WTC11 (cell line): ENCODE results near the gene JTB. TPM values are rescaled to one million over a fixed set of nuclear protein-coding genes. Genes with fewer than 3 reads are reported as not detected.

ENCODE experiments used
- ATAC-seq: fragments of 200-7000 bp; cut with Tn5 transposase; 2 replicates; pipeline ENCODE4 v1.10.0; 2021; ENCODE audit warnings: mild to moderate bottlenecking, moderate library complexity
- CTCF ChIA-PET: fragments of 300-600 bp; sonication (Branson Sonifier 250); formaldehyde crosslinking; loops from one replicate; lab custom pipeline; 2021; ENCODE audit warnings: antibody characterized with exemption; lab: Charles Lee
- POLR2A ChIA-PET: fragments of 350-600 bp; sonication (Branson Sonifier 250); formaldehyde crosslinking; loops from one replicate; lab custom pipeline; 2021; ENCODE audit warnings: antibody characterized with exemption; lab: Charles Lee
- DNase-seq: peaks from one replicate; pipeline ENCODE4 v3.0.0; 2021; ENCODE audit warnings: low spot score
- H3K27ac Mint-ChIP-seq: 2 replicates; pipeline ENCODE4 v1.8.0; 2021; ENCODE audit warnings: mixed read lengths
- H3K27me3 Mint-ChIP-seq: 2 replicates; pipeline ENCODE4 v1.8.0; 2021; ENCODE audit warnings: low read depth, mild to moderate bottlenecking, moderate library complexity, mixed read lengths
- H3K36me3 Mint-ChIP-seq: 2 replicates; pipeline ENCODE4 v1.8.0; 2021; ENCODE audit warnings: mixed read lengths
- H3K4me1 Mint-ChIP-seq: 2 replicates; pipeline ENCODE4 v1.8.0; 2022; ENCODE audit warnings: mixed read lengths
- H3K4me3 Mint-ChIP-seq: 2 replicates; pipeline ENCODE4 v1.8.0; 2021; ENCODE audit warnings: mild to moderate bottlenecking, moderate library complexity, mixed read lengths
- H3K9me3 Mint-ChIP-seq: 2 replicates; pipeline ENCODE4 v1.8.0; 2021; ENCODE audit warnings: mixed read lengths
- CREB1 ChIP-seq: sonication (generic); formaldehyde crosslinking; IDR thresholded peaks from 2 replicates; pipeline ENCODE4 v1.8.0; 2023; ENCODE audit warnings: mild to moderate bottlenecking, missing genetic modification reagents
- CREM ChIP-seq: sonication (generic); formaldehyde crosslinking; IDR thresholded peaks from 2 replicates; pipeline ENCODE4 v1.8.1; 2022; ENCODE audit warnings: mild to moderate bottlenecking, missing genetic modification reagents, moderate library complexity
- ELF4 ChIP-seq: sonication (generic); formaldehyde crosslinking; IDR thresholded peaks from 2 replicates; pipeline ENCODE4 v1.8.1; 2022; ENCODE audit warnings: low read depth, mild to moderate bottlenecking, moderate library complexity, missing genetic modification reagents
- EMX1 ChIP-seq: fragments of 250-450 bp; sonication (Bioruptor Pico); IDR thresholded peaks from 2 replicates; pipeline ENCODE4 v1.8.0; 2021; ENCODE audit warnings: mild to moderate bottlenecking
- ESRRA ChIP-seq: sonication (generic); formaldehyde crosslinking; IDR thresholded peaks from 2 replicates; pipeline ENCODE4 v1.8.1; 2022; ENCODE audit warnings: mild to moderate bottlenecking, missing genetic modification reagents, borderline replicate concordance
- ETV6 ChIP-seq: sonication (generic); formaldehyde crosslinking; IDR thresholded peaks from 2 replicates; pipeline ENCODE4 v1.8.1; 2022; ENCODE audit warnings: mild to moderate bottlenecking, missing genetic modification reagents
- MYBL2 ChIP-seq: sonication (generic); formaldehyde crosslinking; IDR thresholded peaks from 2 replicates; pipeline ENCODE4 v1.8.1; 2023; ENCODE audit warnings: mild to moderate bottlenecking, moderate library complexity, missing genetic modification reagents
- NFE2L1 ChIP-seq: sonication (generic); formaldehyde crosslinking; IDR thresholded peaks from 2 replicates; pipeline ENCODE4 v1.8.1; 2023; ENCODE audit warnings: missing genetic modification reagents
- OVOL2 ChIP-seq: fragments of 250-450 bp; sonication (Bioruptor Pico); IDR thresholded peaks from 2 replicates; pipeline ENCODE4 v1.9.0; 2021; ENCODE audit warnings: mild to moderate bottlenecking, borderline replicate concordance
- PRRX2 ChIP-seq: fragments of 250-450 bp; sonication (Bioruptor Pico); IDR thresholded peaks from 2 replicates; pipeline ENCODE4 v1.8.0; 2021; ENCODE audit warnings: mild to moderate bottlenecking
- RORB ChIP-seq: fragments of 250-450 bp; sonication (Bioruptor Pico); IDR thresholded peaks from 2 replicates; pipeline ENCODE4 v1.9.0; 2021; ENCODE audit warnings: mild to moderate bottlenecking
- SMAD3 ChIP-seq: sonication (generic); formaldehyde crosslinking; IDR thresholded peaks from 2 replicates; pipeline ENCODE4 v1.8.0; 2022; ENCODE audit warnings: missing genetic modification reagents, mild to moderate bottlenecking, borderline replicate concordance
- SMAD4 ChIP-seq: sonication (generic); formaldehyde crosslinking; IDR thresholded peaks from 2 replicates; pipeline ENCODE4 v1.8.0; 2022; ENCODE audit warnings: mild to moderate bottlenecking, missing genetic modification reagents
- TEAD1 ChIP-seq: sonication (generic); formaldehyde crosslinking; IDR thresholded peaks from 2 replicates; pipeline ENCODE4 v1.8.0; 2022; ENCODE audit warnings: mild to moderate bottlenecking, missing genetic modification reagents
- TP53 ChIP-seq: sonication (generic); formaldehyde crosslinking; IDR thresholded peaks from 2 replicates; pipeline ENCODE4 v1.8.1; 2023; ENCODE audit warnings: mild to moderate bottlenecking, missing genetic modification reagents
- ZNF121 ChIP-seq: sonication (generic); formaldehyde crosslinking; IDR thresholded peaks from 2 replicates; pipeline ENCODE4 v1.8.0; 2023; ENCODE audit warnings: missing genetic modification reagents
- ZNF219 ChIP-seq: sonication (generic); formaldehyde crosslinking; IDR thresholded peaks from 2 replicates; pipeline ENCODE4 v1.8.0; 2023; ENCODE audit warnings: missing genetic modification reagents, mild to moderate bottlenecking, borderline replicate concordance
- ZNF317 ChIP-seq: sonication (generic); formaldehyde crosslinking; IDR thresholded peaks from 2 replicates; pipeline ENCODE4 v1.8.1; 2023; ENCODE audit warnings: low read depth, mild to moderate bottlenecking, moderate library complexity, missing genetic modification reagents, borderline replicate concordance
- total RNA-seq: library from RNA; stranded (reverse); gene quantifications from 3 replicates; pipeline ENCODE4 v1.2.3, GENCODE V29; 2021
- TF ChIP-seq, protein P1 (sequence below): sonication (generic); formaldehyde crosslinking; IDR thresholded peaks from 2 replicates; pipeline ENCODE4 v1.8.1; 2023; ENCODE audit warnings: mild to moderate bottlenecking, missing genetic modification reagents
- TF ChIP-seq, protein P2 (sequence below): sonication (generic); formaldehyde crosslinking; IDR thresholded peaks from 2 replicates; pipeline ENCODE4 v1.8.1; 2023; ENCODE audit warnings: mild to moderate bottlenecking, missing genetic modification reagents, moderate library complexity

Gene JTB
- total RNA-seq, 1 experiment from 2014 or later, result 90.3 TPM

DNA sequence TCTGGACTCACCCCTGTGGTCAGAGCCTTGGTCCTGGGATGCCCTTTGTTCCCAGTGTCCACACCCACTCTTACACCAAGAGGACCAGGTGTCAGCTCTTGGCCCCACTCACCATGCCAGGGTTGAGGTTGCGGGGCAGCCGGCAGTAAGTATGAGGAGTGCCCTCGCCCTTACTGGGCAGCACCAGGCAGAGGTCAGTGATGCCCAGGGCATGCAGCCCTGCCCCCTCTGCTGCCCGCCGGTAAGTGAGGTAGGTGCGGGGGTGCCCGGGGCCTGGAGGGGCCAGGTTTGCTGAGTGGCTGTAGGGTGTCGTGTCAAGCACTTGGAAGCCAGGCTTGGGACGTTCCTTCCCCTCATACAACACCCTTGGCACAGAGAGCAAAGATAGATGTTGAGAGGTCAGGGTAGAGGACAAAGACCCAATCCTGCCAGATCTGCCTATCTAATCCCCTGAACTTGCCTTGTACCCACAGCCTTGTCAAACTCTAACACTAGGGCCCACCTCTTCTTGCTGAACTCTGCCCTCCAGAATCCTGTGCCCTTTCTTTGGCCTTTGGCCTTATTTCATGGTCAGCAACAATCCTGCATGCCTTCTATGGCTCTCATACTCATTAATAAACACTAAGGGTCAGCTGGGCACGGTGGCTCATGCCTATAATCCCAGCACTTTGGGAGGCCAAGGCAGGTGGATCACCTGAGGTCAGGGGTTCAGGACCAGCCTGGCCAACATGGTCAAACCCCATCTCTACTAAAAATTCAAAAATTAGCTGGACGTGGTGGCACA is 34.5 kb downstream of the JTB start:
- DNase-seq (no peak), ATAC-seq (no peak)
- CTCF ChIA-PET, result interaction anchor here (0.7 to 1.3 kb wide), 2 partner anchors 13 to 145 kb away, joined by 3 to 4 read pairs; no protein-coding TSS in a partner anchor
- Mint-ChIP-seq H3K4me3 (no peak overlapping the region), H3K9me3 (no peaks in the 10 kb centered on the region), H3K27me3 (no peaks in the 10 kb centered on the region), H3K27ac (peak overlapping the region; percentile 21; the same call in 1 of the 2 replicates), H3K36me3 (peaks cover 17% of the 10 kb centered on the region; the same call in 1 of the 2 replicates)
- POLR2A ChIA-PET, result no interaction called here
- no peak for TF ChIP-seq EMX1 (CRISPR knock-in tag)
- no peak for TF ChIP-seq ZNF219 (CRISPR knock-in tag)
- TF ChIP-seq, all 79 proteins: peak for 0
- peaks cover 13% of the 10 kb centered on the region for H3K4me1 Mint-ChIP-seq

DNA sequence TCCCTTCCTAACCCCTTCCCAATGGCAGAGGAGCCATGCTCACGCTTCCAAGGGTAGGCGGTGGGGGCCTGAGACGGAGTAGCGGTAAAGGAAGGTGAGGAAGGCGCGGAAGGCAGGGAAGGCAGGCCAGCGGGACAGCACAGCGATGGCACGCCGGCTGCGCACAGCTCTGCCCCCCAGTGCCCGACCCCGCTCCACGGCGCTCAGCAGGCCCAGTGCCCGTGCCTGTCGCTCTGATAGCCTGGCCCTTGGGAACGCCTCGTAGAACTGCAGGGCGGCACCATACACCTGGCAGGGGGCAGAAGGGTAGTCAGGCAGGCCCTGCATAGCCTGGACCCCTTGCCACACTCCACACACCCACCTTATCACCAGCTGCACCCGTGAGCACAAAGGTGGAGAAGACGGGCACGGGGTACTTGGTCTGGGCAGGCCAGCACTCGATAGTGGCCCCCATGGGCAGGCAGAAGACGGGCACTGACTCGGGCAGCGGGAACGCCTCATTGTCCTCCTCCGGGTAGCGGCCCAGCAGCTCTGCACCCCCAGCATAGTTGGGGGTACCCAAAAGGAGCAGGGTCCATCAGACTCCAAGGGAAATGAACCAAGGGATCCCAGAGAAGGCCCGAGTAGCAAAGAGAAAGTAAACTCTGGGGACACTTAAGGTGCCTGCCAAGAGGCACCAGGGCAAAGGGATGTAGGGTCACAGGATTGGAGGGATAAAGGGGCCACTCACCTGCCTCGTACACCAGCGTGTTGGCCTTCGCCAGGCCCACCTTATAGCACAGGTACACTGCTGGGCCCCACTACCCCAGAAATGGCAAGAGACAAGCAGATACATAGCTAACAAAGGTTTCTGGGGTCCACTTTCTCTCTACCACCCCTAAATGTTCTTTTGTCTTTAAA is 35.4 kb downstream of the JTB start:
- H3K4me3 Mint-ChIP-seq, result no peak overlapping the region
- TF ChIP-seq TP53 (no peak), ZNF121 (CRISPR knock-in tag) (peak; percentile 74; the same call in 1 of the 2 replicates)
- TF ChIP-seq, all 79 proteins: peak for 1
- no peak for DNase-seq

DNA sequence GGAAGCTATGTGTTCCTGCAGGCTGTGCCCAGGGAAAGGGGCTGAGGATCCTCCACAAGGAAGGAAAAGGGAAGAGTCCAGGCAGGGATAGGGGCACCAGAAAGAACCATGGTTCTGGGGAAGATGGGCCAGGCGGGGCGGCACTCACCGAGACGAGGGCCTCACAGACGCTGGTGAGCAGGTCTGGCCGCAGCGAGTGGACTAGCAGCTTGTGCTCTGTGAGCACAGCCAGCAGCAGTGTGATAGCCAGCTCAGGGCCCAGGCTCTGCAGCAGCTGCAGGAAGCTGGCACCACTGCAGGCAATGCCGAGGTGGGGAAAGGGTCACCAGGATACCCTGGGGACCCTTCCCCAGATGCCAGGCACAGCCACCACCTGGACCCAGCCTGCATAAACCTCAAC is 36.7 kb downstream of the JTB start:
- ChIA-PET CTCF (interaction anchor here (0.6 to 1.0 kb wide), 3 partner anchors 11 to 234 kb away, joined by 3 read pairs; partner anchors contain the start of gene GATAD2B), POLR2A (no interaction called here)
- H3K4me3 Mint-ChIP-seq, result no peak overlapping the region
- ATAC-seq, result no peak
- H3K9me3 Mint-ChIP-seq, result no peaks in the 10 kb centered on the region
- TF ChIP-seq SMAD3 (CRISPR knock-in tag), result no peak
- no peak for TF ChIP-seq OVOL2 (CRISPR knock-in tag)
- TF ChIP-seq CREB1 (CRISPR knock-in tag), result no peak
- TF ChIP-seq NFE2L1 (CRISPR knock-in tag), result no peak
- no peak for TF ChIP-seq RORB (CRISPR knock-in tag)
- no peak for TF ChIP-seq ETV6
- TF ChIP-seq MYBL2, result no peak
- TF ChIP-seq ESRRA (CRISPR knock-in tag), result no peak
- no peak for TF ChIP-seq ZNF317 (CRISPR knock-in tag)
- TF ChIP-seq TP53, result no peak
- no peak for TF ChIP-seq TEAD1 (CRISPR knock-in tag)
- TF ChIP-seq, protein P1, sequence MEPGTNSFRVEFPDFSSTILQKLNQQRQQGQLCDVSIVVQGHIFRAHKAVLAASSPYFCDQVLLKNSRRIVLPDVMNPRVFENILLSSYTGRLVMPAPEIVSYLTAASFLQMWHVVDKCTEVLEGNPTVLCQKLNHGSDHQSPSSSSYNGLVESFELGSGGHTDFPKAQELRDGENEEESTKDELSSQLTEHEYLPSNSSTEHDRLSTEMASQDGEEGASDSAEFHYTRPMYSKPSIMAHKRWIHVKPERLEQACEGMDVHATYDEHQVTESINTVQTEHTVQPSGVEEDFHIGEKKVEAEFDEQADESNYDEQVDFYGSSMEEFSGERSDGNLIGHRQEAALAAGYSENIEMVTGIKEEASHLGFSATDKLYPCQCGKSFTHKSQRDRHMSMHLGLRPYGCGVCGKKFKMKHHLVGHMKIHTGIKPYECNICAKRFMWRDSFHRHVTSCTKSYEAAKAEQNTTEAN (CRISPR knock-in tag), result no peak
- TF ChIP-seq, protein P2, sequence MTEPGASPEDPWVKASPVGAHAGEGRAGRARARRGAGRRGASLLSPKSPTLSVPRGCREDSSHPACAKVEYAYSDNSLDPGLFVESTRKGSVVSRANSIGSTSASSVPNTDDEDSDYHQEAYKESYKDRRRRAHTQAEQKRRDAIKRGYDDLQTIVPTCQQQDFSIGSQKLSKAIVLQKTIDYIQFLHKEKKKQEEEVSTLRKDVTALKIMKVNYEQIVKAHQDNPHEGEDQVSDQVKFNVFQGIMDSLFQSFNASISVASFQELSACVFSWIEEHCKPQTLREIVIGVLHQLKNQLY, result no peak
- TF ChIP-seq PRRX2 (CRISPR knock-in tag), result no peak
- TF ChIP-seq SMAD4 (CRISPR knock-in tag), result no peak
- TF ChIP-seq CREM (CRISPR knock-in tag), result no peak
- TF ChIP-seq ELF4 (CRISPR knock-in tag), result no peak
- no peak overlapping the region for H3K27ac Mint-ChIP-seq
- no peaks in the 10 kb centered on the region for H3K27me3 Mint-ChIP-seq
- DNase-seq, result no peak
- peaks cover 6% of the 10 kb centered on the region; the same call in 1 of the 2 replicates for H3K4me1 Mint-ChIP-seq
- peaks cover 38% of the 10 kb centered on the region for H3K36me3 Mint-ChIP-seq

More for the DNA sequence above, 35.4 kb downstream of the JTB start:
- Mint-ChIP-seq H3K27me3 (no peaks in the 10 kb centered on the region), H3K9me3 (no peaks in the 10 kb centered on the region), H3K4me1 (peaks cover 11% of the 10 kb centered on the region), H3K36me3 (peaks cover 25% of the 10 kb centered on the region), H3K27ac (no peak overlapping the region)
- CTCF ChIA-PET, result no interaction called here
- POLR2A ChIA-PET, result interaction anchor here (0.6 kb wide), 1 partner anchor 21 kb away, joined by 3 read pairs; the partner anchor contains the start of gene SLC39A1
- no peak for ATAC-seq
